Activated T-cell treated with anti-CD3 and anti-CD28 coated beads, Interleukin-2, amount 50 U/mL, for 24 hours (primary cell): ENCODE results near the gene CACNA2D3.

ENCODE experiments used
- DNase-seq: peaks from one replicate; pipeline ENCODE4 v3.0.0-alpha.2; 2020
- H3K27ac Mint-ChIP-seq: 2 replicates; pipeline ENCODE4 v1.8.0; 2020; ENCODE audit warnings: mild to moderate bottlenecking, mixed read lengths
- H3K27me3 Mint-ChIP-seq: 2 replicates; pipeline ENCODE4 v1.8.0; 2020; ENCODE audit warnings: mixed read lengths
- H3K36me3 Mint-ChIP-seq: 2 replicates; pipeline ENCODE4 v1.8.0; 2020; ENCODE audit warnings: low read depth, mixed read lengths
- H3K4me1 Mint-ChIP-seq: 2 replicates; pipeline ENCODE4 v1.8.0; 2020; ENCODE audit warnings: low read depth, mixed read lengths
- H3K4me3 Mint-ChIP-seq: 2 replicates; pipeline ENCODE4 v1.8.0; 2020; ENCODE audit warnings: mild to moderate bottlenecking, moderate library complexity, mixed read lengths
- H3K9me3 Mint-ChIP-seq: 2 replicates; pipeline ENCODE4 v1.8.0; 2020; ENCODE audit warnings: mixed read lengths

The CACNA2D3 gene

DNA sequence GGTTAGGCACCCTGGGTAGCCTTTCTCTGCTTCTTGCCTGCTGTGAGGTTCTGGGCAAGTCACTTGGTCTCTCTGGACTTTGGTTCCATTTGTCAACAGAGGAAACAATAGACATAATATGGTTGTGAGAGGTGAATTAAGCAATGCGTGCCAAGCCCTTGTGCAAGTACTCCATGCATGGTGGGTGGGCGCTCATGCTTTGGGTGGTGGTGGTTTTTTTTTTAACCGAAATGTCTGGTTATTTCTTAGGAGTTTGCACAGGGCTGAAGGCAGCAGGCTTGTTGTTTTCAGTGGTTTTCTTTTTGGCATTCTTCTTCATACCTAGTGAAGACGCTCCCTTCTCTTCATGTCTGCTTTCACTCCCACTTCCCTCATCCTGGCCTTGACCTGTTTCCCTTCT, 889.7 kb downstream of the CACNA2D3 start:
- no peak for DNase-seq
- H3K9me3 Mint-ChIP-seq, result no peaks in the 10 kb centered on the region
- no peaks in the 10 kb centered on the region for H3K4me1 Mint-ChIP-seq
- no peak overlapping the region for H3K27ac Mint-ChIP-seq
- no peaks in the 10 kb centered on the region for H3K27me3 Mint-ChIP-seq
- no peak overlapping the region for H3K4me3 Mint-ChIP-seq
- no peaks in the 10 kb centered on the region for H3K36me3 Mint-ChIP-seq

- Mint-ChIP-seq H3K36me3 (no peaks in the 10 kb centered on the region), H3K27me3 (no peaks in the 10 kb centered on the region), H3K9me3 (no peaks in the 10 kb centered on the region), H3K4me3 (no peak overlapping the region), H3K27ac (no peak overlapping the region), H3K4me1 (no peaks in the 10 kb centered on the region)
- DNase-seq, result no peak
Measured at GRCh38 chr3:55013145-55013925, 891.0 kb downstream of the CACNA2D3 start.

GRCh38 chr3:55014081-55014480, 891.7 kb downstream of the CACNA2D3 start:
- no peaks in the 10 kb centered on the region for H3K4me1 Mint-ChIP-seq
- no peak overlapping the region for H3K4me3 Mint-ChIP-seq
- H3K27ac Mint-ChIP-seq, result no peak overlapping the region
- H3K27me3 Mint-ChIP-seq, result no peaks in the 10 kb centered on the region
- no peak for DNase-seq
- H3K36me3 Mint-ChIP-seq, result no peaks in the 10 kb centered on the region
- H3K9me3 Mint-ChIP-seq, result no peaks in the 10 kb centered on the region

- H3K27ac Mint-ChIP-seq, result no peak overlapping the region
- no peaks in the 10 kb centered on the region for H3K27me3 Mint-ChIP-seq
- H3K4me1 Mint-ChIP-seq, result no peaks in the 10 kb centered on the region
- no peaks in the 10 kb centered on the region for H3K9me3 Mint-ChIP-seq
- no peak overlapping the region for H3K4me3 Mint-ChIP-seq
- no peaks in the 10 kb centered on the region for H3K36me3 Mint-ChIP-seq
- DNase-seq, result no peak
Measured at GRCh38 chr3:55014906-55015305, 892.6 kb downstream of the CACNA2D3 start.

DNA sequence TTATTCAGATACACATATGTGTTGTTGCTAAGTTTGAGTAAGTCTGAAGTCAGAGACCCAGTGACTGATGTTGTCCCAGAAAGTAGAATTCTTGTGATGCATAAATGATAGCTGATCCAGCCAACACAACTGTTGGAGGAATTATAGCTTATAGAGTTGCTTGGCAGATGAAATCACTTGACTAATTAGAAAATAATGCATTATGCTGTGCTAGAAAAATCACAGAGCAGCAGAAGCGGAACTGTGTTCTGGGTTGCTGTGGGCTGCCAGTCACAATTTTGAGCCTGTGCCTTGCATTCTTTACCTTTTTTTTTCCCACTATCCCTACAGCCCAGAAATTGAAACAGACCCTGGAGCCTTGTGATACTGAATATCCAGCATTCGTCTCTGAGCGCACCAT, 895.5 kb downstream of the CACNA2D3 start:
- no peak overlapping the region for H3K4me3 Mint-ChIP-seq
- no peaks in the 10 kb centered on the region for H3K4me1 Mint-ChIP-seq
- no peaks in the 10 kb centered on the region for H3K36me3 Mint-ChIP-seq
- no peaks in the 10 kb centered on the region for H3K9me3 Mint-ChIP-seq
- H3K27me3 Mint-ChIP-seq, result no peaks in the 10 kb centered on the region
- DNase-seq, result no peak
- H3K27ac Mint-ChIP-seq, result no peak overlapping the region

DNA sequence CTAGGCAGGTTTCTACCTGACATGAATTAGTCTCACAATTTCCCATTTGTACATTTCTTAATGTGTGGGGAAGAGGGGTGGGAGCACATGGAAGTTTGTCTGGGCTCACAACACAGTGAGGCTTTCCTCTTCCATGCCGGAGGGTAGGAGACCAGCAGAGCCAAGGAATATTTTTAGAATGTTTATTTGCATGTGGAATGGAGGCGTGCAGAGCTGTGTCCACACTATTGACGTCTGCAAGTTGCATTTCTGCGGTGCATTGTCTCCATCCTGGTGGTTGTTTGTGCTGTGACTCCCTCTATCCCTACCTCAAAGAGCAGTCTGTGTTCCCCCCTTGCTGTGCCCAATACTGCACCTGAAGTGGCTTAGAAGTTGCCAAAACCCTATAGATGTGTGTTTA, 908.6 kb downstream of the CACNA2D3 start:
- no peak overlapping the region for H3K4me3 Mint-ChIP-seq
- no peak for DNase-seq
- H3K27ac Mint-ChIP-seq, result no peak overlapping the region
- H3K9me3 Mint-ChIP-seq, result no peaks in the 10 kb centered on the region
- no peaks in the 10 kb centered on the region for H3K4me1 Mint-ChIP-seq
- no peaks in the 10 kb centered on the region for H3K27me3 Mint-ChIP-seq
- no peaks in the 10 kb centered on the region for H3K36me3 Mint-ChIP-seq

DNA sequence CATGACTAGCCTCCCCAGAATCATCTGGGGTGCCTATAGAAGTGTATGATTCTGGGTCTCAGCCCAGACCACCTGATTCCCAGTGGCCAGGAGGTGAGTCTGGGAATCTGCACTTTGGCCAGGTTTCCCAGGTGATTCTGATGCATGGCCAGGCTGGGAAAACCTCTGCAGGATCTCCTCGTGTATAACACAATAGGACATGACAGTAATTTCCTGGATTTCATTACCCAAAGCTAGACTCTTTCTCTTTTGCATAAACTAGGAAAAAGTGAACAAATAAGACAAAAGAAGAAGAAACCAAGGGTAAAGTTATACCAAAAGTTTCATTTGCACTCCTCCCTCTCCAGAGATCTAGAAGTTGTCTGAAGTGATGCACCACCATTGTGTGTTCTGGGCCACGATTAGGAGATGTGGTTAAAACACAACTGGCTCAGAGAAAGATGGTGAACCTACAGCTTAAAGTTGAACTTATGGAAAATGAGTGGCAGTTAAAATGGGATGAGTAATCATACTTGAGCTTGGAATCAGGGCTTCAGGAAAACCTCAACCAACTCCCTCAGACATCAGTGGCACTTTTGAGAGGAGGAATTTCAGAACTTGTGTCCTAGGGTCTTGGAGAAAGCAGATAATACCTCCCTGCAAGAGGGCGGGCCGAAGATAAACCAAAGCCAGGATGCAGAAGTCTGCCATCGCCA, 914.7 kb downstream of the CACNA2D3 start:
- Mint-ChIP-seq H3K4me1 (no peaks in the 10 kb centered on the region), H3K27ac (no peak overlapping the region), H3K4me3 (no peak overlapping the region), H3K36me3 (no peaks in the 10 kb centered on the region), H3K27me3 (no peaks in the 10 kb centered on the region), H3K9me3 (no peaks in the 10 kb centered on the region)
- DNase-seq, result no peak

DNA sequence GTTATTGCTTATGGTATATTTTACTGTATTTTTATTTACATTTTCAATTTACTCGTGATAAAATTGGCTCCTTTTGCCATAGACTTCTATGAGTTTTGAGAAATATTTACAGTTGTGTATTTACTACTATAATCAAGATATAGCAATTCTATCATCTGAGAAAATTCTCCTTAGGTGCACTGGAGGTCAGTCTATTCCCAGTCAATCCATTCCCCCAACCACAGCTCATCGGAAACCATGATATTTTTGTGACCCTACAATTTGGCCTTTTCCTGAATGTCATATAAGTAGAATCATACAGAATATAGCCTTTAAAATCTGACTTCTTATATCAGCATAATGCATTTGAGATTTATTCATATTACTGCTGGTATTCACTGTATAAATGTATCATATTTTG, 920.2 kb downstream of the CACNA2D3 start:
- no peaks in the 10 kb centered on the region for H3K36me3 Mint-ChIP-seq
- no peaks in the 10 kb centered on the region for H3K4me1 Mint-ChIP-seq
- H3K27ac Mint-ChIP-seq, result no peak overlapping the region
- H3K27me3 Mint-ChIP-seq, result no peaks in the 10 kb centered on the region
- no peaks in the 10 kb centered on the region for H3K9me3 Mint-ChIP-seq
- DNase-seq, result no peak
- H3K4me3 Mint-ChIP-seq, result no peak overlapping the region

- Mint-ChIP-seq H3K27me3 (no peaks in the 10 kb centered on the region), H3K4me1 (no peaks in the 10 kb centered on the region), H3K4me3 (no peak overlapping the region), H3K27ac (no peak overlapping the region), H3K9me3 (no peaks in the 10 kb centered on the region), H3K36me3 (no peaks in the 10 kb centered on the region)
- no peak for DNase-seq
Measured at GRCh38 chr3:55044486-55044885, 922.1 kb downstream of the CACNA2D3 start.

GRCh38 chr3:55059027-55059629, 936.8 kb downstream of the CACNA2D3 start:
- Mint-ChIP-seq H3K4me1 (no peaks in the 10 kb centered on the region), H3K27ac (no peak overlapping the region), H3K4me3 (no peak overlapping the region), H3K36me3 (no peaks in the 10 kb centered on the region), H3K27me3 (no peaks in the 10 kb centered on the region), H3K9me3 (peaks cover 12% of the 10 kb centered on the region)
- no peak for DNase-seq

GRCh38 chr3:55060896-55061719, 938.8 kb downstream of the CACNA2D3 start:
- Mint-ChIP-seq H3K9me3 (no peaks in the 10 kb centered on the region), H3K27me3 (no peaks in the 10 kb centered on the region), H3K36me3 (no peaks in the 10 kb centered on the region), H3K4me1 (no peaks in the 10 kb centered on the region), H3K4me3 (no peak overlapping the region), H3K27ac (no peak overlapping the region)
- DNase-seq, result no peak

DNA sequence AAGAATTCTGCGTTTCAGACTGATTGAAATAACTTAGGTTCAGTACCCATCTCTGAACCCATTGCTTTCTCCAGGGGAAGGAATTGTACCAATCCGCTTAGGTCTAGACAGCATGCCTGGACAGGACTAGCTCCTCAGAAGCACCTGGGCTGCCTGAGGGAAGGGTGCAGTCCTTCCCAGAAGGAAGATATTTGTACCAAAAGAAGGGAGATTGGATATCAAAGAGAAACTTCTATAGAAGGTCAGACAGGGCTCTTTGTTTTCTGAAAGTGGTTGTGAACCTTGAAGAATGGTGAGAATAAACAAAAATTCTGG, 939.3 kb downstream of the CACNA2D3 start:
- no peak overlapping the region for H3K4me3 Mint-ChIP-seq
- no peaks in the 10 kb centered on the region for H3K36me3 Mint-ChIP-seq
- no peaks in the 10 kb centered on the region for H3K27me3 Mint-ChIP-seq
- no peak overlapping the region for H3K27ac Mint-ChIP-seq
- no peak for DNase-seq
- H3K4me1 Mint-ChIP-seq, result no peaks in the 10 kb centered on the region
- peaks cover 2% of the 10 kb centered on the region for H3K9me3 Mint-ChIP-seq

GRCh38 chr3:55064164-55064563, 941.8 kb downstream of the CACNA2D3 start:
- H3K27ac Mint-ChIP-seq, result no peak overlapping the region
- H3K4me1 Mint-ChIP-seq, result no peaks in the 10 kb centered on the region
- H3K4me3 Mint-ChIP-seq, result no peak overlapping the region
- H3K27me3 Mint-ChIP-seq, result no peaks in the 10 kb centered on the region
- no peak for DNase-seq
- peaks cover 3% of the 10 kb centered on the region for H3K9me3 Mint-ChIP-seq
- H3K36me3 Mint-ChIP-seq, result no peaks in the 10 kb centered on the region

DNA sequence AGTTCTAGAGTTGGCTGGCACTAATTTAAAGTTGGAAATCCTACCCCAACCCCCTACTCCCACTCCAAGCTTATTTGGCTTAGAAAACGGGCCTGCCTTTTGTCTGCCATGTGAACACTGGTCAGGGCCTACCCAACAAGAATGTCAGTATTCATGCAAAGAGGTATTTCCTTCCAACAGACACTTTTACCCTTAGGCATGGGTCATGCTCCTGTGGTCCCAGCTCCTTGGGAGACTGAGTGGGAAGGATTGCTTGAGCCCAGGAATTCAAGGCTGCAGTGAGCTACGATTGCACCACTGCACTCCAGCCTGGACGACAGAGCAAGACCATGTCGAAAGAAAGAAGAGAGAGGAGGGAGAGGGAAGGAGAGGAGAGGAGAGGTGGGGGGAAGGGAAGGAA, 943.0 kb downstream of the CACNA2D3 start:
- H3K4me1 Mint-ChIP-seq, result no peaks in the 10 kb centered on the region
- no peaks in the 10 kb centered on the region for H3K27me3 Mint-ChIP-seq
- DNase-seq, result no peak
- no peaks in the 10 kb centered on the region for H3K36me3 Mint-ChIP-seq
- no peak overlapping the region for H3K27ac Mint-ChIP-seq
- H3K9me3 Mint-ChIP-seq, result peaks cover 3% of the 10 kb centered on the region
- H3K4me3 Mint-ChIP-seq, result no peak overlapping the region
